A549 (cell line): ENCODE data around the gene MOV10L1. TPM values are rescaled to one million over a fixed set of nuclear protein-coding genes. Genes with fewer than 3 reads are reported as not detected.
"Not testable (repeated sequence)": the region's sequence is repeated elsewhere in the genome, so short reads cannot be mapped to it uniquely, and the experiment has no call there.

Experiments
- ATAC-seq, 2 experiments: fragments of 200-7000 bp in 1 of 2; fragments of >200 bp in 1 of 2; cut with Nextera tagmentation in 1 of 2; cut with Tn5 transposase in 1 of 2; 3 replicates each; pipeline versions ENCODE4 v1.8.0 to v1.9.1; 2018 to 2020; ENCODE audit warnings: mild to moderate bottlenecking in 1 of 2, moderate library complexity in 1 of 2
- CTCF ChIA-PET: fragments of 300-600 bp; sonication (Branson Sonifier 250); formaldehyde crosslinking; extraction: SDS; loops from one replicate; lab custom pipeline; 2021; ENCODE audit warnings: antibody characterized with exemption, inconsistent platforms; lab: Yijun Ruan, JAX
- POLR2A ChIA-PET: fragments of 350-600 bp; formaldehyde crosslinking; extraction: SDS; loops from one replicate; lab custom pipeline; 2021; ENCODE audit warnings: antibody characterized with exemption, inconsistent platforms; lab: Yijun Ruan, JAX
- DNase-seq, 2 experiments: peaks; one replicate each; pipeline versions ENCODE4 v3.0.0 to v3.0.0-alpha.2; 2011 to 2016; ENCODE audit warnings: low read depth in 1 of 2, low spot score in 1 of 2
- FAIRE-seq: peaks from 2 replicates; lab custom pipeline; 2011; peaks lifted over from hg19 to GRCh38; lab: Jason Lieb, UNC
- H3K27ac ChIP-seq, 2 experiments: fragments of >200 bp; sonication (Bioruptor Twin); formaldehyde crosslinking; 3 replicates each; pipeline ENCODE4 v1.5.1; 2016 to 2017
- H3K4me1 ChIP-seq: fragments of >200 bp; sonication (Bioruptor Twin); formaldehyde crosslinking; 3 replicates; pipeline ENCODE4 v1.6.1; 2016
- H3K4me2 ChIP-seq: fragments of >200 bp; sonication (Bioruptor Twin); formaldehyde crosslinking; 3 replicates; pipeline ENCODE4 v1.6.1; 2016
- H3K4me3 ChIP-seq: fragments of >200 bp; sonication (Bioruptor Twin); formaldehyde crosslinking; 3 replicates; pipeline ENCODE4 v1.5.1; 2016
- H3K9me3 ChIP-seq: fragments of >200 bp; sonication (Bioruptor Twin); formaldehyde crosslinking; 3 replicates; pipeline ENCODE4 v1.6.1; 2016
- BHLHE40 ChIP-seq: IDR thresholded peaks from 2 replicates; pipeline ENCODE4 v1.6.1; 2012; ENCODE audit warnings: low read depth, low read length, inconsistent platforms
- CBX8 ChIP-seq: fragments of 200-600 bp; sonication (generic); IDR thresholded peaks from 2 replicates; pipeline ENCODE4 v1.6.1; 2016
- CEBPB ChIP-seq, 2 experiments: fragments of >200 bp in 1 of 2; sonication (Bioruptor Twin) in 1 of 2; formaldehyde crosslinking in 1 of 2; IDR thresholded peaks; 2 replicates each; pipeline ENCODE4 v1.6.1; 2012 to 2016
- ELK1 ChIP-seq: fragments of 150-350 bp; IDR thresholded peaks from 2 replicates; pipeline ENCODE4 v1.6.1; 2014; ENCODE audit warnings: low read depth, mild to moderate bottlenecking, low read length
- FOSB ChIP-seq: fragments of 250-450 bp; sonication (Bioruptor Pico); IDR thresholded peaks from 2 replicates; pipeline ENCODE4 v1.5.0; 2020; ENCODE audit warnings: mild to moderate bottlenecking, moderate library complexity
- FOSL2 ChIP-seq, 2 experiments: fragments of 450-650 bp in 1 of 2; fragments of >200 bp in 1 of 2; sonication (Bioruptor Twin) in 1 of 2; formaldehyde crosslinking; IDR thresholded peaks; 2 replicates each; pipeline versions ENCODE4 v1.5.0 to v1.6.1; 2016 to 2020; ENCODE audit warnings: mild to moderate bottlenecking in 1 of 2, moderate library complexity in 1 of 2
- FOXS1 ChIP-seq: fragments of 250-450 bp; sonication (Bioruptor Pico); IDR thresholded peaks from 2 replicates; pipeline ENCODE4 v1.5.0; 2020; ENCODE audit warnings: mild to moderate bottlenecking, moderate library complexity
- HOXB5 ChIP-seq: fragments of 250-450 bp; sonication (Bioruptor Pico); IDR thresholded peaks from 2 replicates; pipeline ENCODE4 v1.5.0; 2020; ENCODE audit warnings: mild to moderate bottlenecking, moderate library complexity
- JUNB ChIP-seq: fragments of >200 bp; sonication (Bioruptor Twin); formaldehyde crosslinking; IDR thresholded peaks from 2 replicates; pipeline ENCODE4 v1.6.1; 2016
- MAZ ChIP-seq: fragments of 150-350 bp; IDR thresholded peaks from 2 replicates; pipeline ENCODE4 v1.6.1; 2014; ENCODE audit warnings: antibody characterized with exemption, low read depth, low read length, borderline replicate concordance
- MYC ChIP-seq: IDR thresholded peaks from 2 replicates; pipeline ENCODE4 v1.6.1; 2012; ENCODE audit warnings: mild to moderate bottlenecking, inconsistent platforms, low read length, improper control_type of control experiment, borderline replicate concordance
- POLR2A ChIP-seq: IDR thresholded peaks from 2 replicates; pipeline ENCODE4 v1.6.1; 2012; ENCODE audit warnings: mild to moderate bottlenecking, low read length
- POLR2AphosphoS2 ChIP-seq: conservative IDR thresholded peaks from 2 replicates; pipeline ENCODE4 v1.6.1; 2012; ENCODE audit warnings: low read length, improper control_type of control experiment, inconsistent platforms
- RARB ChIP-seq: fragments of 250-450 bp; sonication (Bioruptor Pico); IDR thresholded peaks from 2 replicates; pipeline ENCODE4 v1.8.0; 2021; ENCODE audit warnings: mild to moderate bottlenecking, moderate library complexity
- RFX5 ChIP-seq: fragments of 450-650 bp; IDR thresholded peaks from 2 replicates; pipeline ENCODE4 v1.7.1; 2014; ENCODE audit warnings: antibody characterized with exemption, mild to moderate bottlenecking, moderate library complexity
- ZC3H11A ChIP-seq: fragments of 450-650 bp; IDR thresholded peaks from 2 replicates; pipeline ENCODE4 v1.6.1; 2014; ENCODE audit warnings: antibody characterized with exemption, mild to moderate bottlenecking
- WGBS: methylation state at CpG from one replicate; pipeline ENCODE4 v1.1.6; 2017; ENCODE audit errors: missing lambda C conversion rate; 5-methylcytosine and 5-hydroxymethylcytosine counted together
- polyA plus RNA-seq, 4 experiments: library from polyadenylated mRNA; depleted of rRNA in 3 of 4; stranded (reverse); fragments of >200 nt; fragmentation: RNase III in 1 of 4; extraction: RNeasy Plus Mini Kit Qiagen cat#74134 plus additional on column Dnase treatment in 1 of 4; gene quantifications; 2 replicates in 3 of 4; 3 replicates in 1 of 4; pipeline ENCODE4 v1.2.3, GENCODE V29; 2011 to 2017
- TF ChIP-seq, protein P1 (sequence below): fragments of 250-450 bp; sonication (Bioruptor Pico); IDR thresholded peaks from 2 replicates; pipeline ENCODE4 v1.5.0; 2021; ENCODE audit warnings: mild to moderate bottlenecking, moderate library complexity, borderline replicate concordance

MOV10L1 gene
- polyA plus RNA-seq, 2 of the 4 experiments (the other 2 are of a cell fraction) = 0.04 TPM

DNA sequence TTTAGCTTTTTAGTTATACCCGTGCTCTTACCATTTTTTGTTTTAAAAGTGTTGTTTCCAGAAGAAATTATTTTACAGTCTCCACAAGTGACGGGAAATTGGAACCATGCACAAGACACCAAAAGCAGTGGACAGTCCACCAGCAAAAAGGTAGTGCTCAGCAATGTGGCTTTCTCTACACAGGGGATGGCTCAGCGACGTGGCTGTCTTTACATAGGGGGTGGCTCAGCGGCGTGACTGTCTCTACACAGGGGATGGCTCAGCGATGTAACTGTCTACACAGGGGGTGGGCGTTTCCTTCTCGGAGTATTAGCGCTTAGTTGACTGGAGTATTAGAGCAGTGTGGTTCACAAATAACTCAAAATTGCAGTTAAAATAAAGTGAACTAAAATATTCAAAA lies 44.7 kb downstream of the MOV10L1 start:
- Histone ChIP-seq H3K4me1 (no peaks in the 10 kb centered on the region), H3K4me2 (no peak overlapping the region), H3K27ac (no peak overlapping the region), H3K4me3 (no peak overlapping the region), H3K9me3 (no peaks in the 10 kb centered on the region)
- FAIRE-seq = no peak
- CTCF ChIA-PET = interaction anchor here (4.0 kb wide), 1 partner anchor 14 kb away, joined by 14 read pairs; no protein-coding TSS in a partner anchor
- no peak for DNase-seq
- POLR2A ChIA-PET = no interaction called here
- no peak for TF ChIP-seq FOSB (CRISPR knock-in tag)
- no peak for TF ChIP-seq ELK1
- TF ChIP-seq, protein P1, sequence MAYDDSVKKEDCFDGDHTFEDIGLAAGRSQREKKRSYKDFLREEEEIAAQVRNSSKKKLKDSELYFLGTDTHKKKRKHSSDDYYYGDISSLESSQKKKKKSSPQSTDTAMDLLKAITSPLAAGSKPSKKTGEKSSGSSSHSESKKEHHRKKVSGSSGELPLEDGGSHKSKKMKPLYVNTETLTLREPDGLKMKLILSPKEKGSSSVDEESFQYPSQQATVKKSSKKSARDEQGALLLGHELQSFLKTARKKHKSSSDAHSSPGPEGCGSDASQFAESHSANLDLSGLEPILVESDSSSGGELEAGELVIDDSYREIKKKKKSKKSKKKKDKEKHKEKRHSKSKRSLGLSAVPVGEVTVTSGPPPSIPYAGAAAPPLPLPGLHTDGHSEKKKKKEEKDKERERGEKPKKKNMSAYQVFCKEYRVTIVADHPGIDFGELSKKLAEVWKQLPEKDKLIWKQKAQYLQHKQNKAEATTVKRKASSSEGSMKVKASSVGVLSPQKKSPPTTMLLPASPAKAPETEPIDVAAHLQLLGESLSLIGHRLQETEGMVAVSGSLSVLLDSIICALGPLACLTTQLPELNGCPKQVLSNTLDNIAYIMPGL (CRISPR knock-in tag) = no peak
- no peak for TF ChIP-seq JUNB
- TF ChIP-seq CEBPB (IDR thresholded peaks at IDR 0.05) = no peak
- TF ChIP-seq BHLHE40 = no peak
- no peak for TF ChIP-seq FOSL2 (IDR thresholded peaks at IDR 0.05)
- no peak for TF ChIP-seq FOSL2 (CRISPR knock-in tag; IDR thresholded peaks at IDR 0.05)
- TF ChIP-seq HOXB5 (CRISPR knock-in tag) = no peak
- TF ChIP-seq ZC3H11A = no peak
- TF ChIP-seq FOXS1 (CRISPR knock-in tag) = no peak
- TF ChIP-seq RARB (CRISPR knock-in tag) = no peak
- no peak for TF ChIP-seq MAZ
- no peak for TF ChIP-seq POLR2AphosphoS2
- TF ChIP-seq POLR2A = no peak
- no peak for TF ChIP-seq CBX8
- no peak for ATAC-seq
- 35% methylated on average over 9 of the region's 10 CpGs for WGBS

- ATAC-seq (no peak), FAIRE-seq (no peak)
- 69% methylated on average over 5 of the region's 5 CpGs for WGBS
These were observed 46.8 kb downstream of the MOV10L1 start for GRCh38 chr22:50136581-50137015.

GRCh38 chr22:50137277-50137676 lies 47.5 kb downstream of the MOV10L1 start:
- CTCF ChIA-PET = interaction anchor here (4.0 kb wide), 1 partner anchor 11 kb away, joined by 14 read pairs; no protein-coding TSS in a partner anchor
- ATAC-seq, H3K4me1 ChIP-seq, POLR2A ChIA-PET, DNase-seq, H3K4me3 ChIP-seq, H3K9me3 ChIP-seq, FAIRE-seq, H3K27ac ChIP-seq, H3K4me2 ChIP-seq: not testable (repeated sequence)
- WGBS = 75% methylated on average over 9 of the region's 9 CpGs

More at GRCh38 chr22:50136581-50137015, 46.8 kb downstream of the MOV10L1 start:
- no peak for DNase-seq
- Histone ChIP-seq H3K9me3 (no peaks in the 10 kb centered on the region), H3K4me1 (peaks cover 10% of the 10 kb centered on the region; the same call in 1 of the 3 replicates), H3K4me2 (no peak overlapping the region), H3K27ac (no peak overlapping the region), H3K4me3 (no peak overlapping the region)
- ChIA-PET CTCF (interaction anchor here (4.0 kb wide), 1 partner anchor 12 kb away, joined by 14 read pairs; no protein-coding TSS in a partner anchor), POLR2A (no interaction called here)
- TF ChIP-seq, protein P1 (CRISPR knock-in tag) = no peak
- TF ChIP-seq MYC (no peak), CEBPB (IDR thresholded peaks at IDR 0.05) (no peak), RFX5 (no peak)
